HG03280 (cell line): ENCODE results near the gene ZNF598.
"Not testable (repeated sequence)": the region's sequence is repeated elsewhere in the genome, so short reads cannot be mapped to it uniquely, and the experiment has no call there.

ENCODE experiments used
- ATAC-seq: cut with Tn5 transposase; IDR thresholded peaks from one replicate; pipeline ENCODE4 v1.9.1; 2021; ENCODE audit warnings: mild to moderate bottlenecking, moderate library complexity; ENCODE audit not compliant: unreplicated experiment

Gene ZNF598

GRCh38 chr16:1960665-1961630 is 48.7 kb downstream of the ZNF598 start:
- ATAC-seq = no peak

DNA sequence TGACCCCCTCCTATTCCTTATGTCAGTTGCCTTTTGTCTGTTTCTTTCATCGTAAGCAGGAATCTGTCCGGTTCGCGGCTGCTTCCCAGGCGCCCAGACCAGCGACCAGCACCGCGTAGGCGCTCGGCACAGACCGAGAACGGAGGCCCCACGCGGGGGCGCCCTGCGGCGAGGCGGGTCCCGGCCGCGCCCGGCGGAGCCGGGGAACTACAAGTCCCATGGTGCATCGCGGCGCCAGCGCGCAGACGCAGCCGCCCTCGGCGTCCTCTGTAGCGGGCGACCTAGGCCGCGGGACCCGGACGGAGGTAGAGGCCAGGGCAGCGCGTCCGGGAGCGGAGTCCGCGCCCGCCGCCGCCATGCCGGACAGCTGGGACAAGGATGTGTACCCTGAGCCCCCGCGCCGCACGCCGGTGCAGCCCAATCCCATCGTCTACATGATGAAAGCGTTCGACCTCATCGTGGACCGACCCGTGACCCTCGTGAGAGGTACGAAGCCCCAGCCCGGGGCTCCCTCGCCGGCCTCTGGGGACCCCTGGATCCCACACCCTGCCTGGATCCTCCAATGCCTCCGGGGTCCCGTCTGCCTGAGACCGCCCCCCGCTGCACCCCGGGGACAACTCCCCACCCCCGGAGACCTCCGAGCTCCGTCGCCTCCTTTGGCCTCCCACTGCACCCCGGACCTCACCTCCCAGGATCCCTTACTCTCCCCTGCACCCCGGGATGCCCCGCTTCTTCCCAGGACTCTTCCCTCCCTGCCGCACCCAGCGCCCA is 50.2 kb downstream of the ZNF598 start, which contains the start of gene NDUFB10:
TSS of gene NDUFB10 (plus strand) at position 270 of the 771 bp plus-strand sequence. CDS start at position 357, 87 bp downstream.
- peak; percentile 81 for ATAC-seq

DNA sequence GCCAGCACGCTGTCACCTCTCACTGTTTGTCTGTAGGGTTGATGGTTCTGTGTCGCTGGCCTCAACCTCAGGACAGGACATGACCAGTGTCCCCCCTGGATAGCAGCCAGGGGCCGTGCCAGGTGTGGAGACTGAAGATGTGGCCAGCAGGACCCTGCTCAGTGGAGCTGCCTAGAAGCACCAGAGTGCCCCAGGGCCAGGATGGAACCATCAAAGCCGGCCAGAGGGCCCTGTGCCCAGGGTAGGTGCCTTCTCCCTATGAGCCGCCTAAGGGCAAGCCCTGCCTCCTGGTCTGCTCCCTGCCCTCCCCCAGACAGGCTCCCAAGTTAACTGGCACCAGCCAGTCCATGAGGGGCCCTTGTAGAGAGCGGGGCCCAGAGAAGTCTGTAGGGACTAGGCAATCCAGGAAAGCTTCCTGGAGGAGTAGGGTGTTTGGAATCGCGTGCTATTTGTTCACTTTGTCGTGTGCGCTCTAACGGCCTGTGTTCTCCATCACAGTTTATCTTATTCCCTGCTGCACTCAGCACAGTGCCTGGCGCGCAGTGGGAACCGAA is 50.8 kb downstream of the ZNF598 start:
- no peak for ATAC-seq

DNA sequence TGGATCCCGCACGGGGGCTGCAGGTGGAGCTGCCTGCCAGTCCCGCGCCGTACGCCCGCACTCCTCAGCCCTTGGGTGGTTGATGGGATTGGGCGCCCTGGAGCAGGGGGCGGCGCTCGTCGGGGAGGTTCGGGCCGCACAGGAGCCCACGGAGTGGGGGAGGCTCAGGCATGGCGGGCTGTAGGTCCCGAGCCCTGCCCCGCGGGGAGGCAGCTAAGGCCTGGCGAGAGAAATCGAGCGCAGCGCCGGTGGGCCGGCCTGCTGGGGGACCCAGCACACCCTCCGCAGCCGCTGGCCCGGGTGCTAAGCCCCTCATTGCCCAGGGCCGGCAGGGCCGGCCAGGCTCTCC is 51.5 kb downstream of the ZNF598 start:
- not testable (repeated sequence) for ATAC-seq

GRCh38 chr16:1957434-1958142 is 52.0 kb downstream of the ZNF598 start:
- not testable (repeated sequence) for ATAC-seq

DNA sequence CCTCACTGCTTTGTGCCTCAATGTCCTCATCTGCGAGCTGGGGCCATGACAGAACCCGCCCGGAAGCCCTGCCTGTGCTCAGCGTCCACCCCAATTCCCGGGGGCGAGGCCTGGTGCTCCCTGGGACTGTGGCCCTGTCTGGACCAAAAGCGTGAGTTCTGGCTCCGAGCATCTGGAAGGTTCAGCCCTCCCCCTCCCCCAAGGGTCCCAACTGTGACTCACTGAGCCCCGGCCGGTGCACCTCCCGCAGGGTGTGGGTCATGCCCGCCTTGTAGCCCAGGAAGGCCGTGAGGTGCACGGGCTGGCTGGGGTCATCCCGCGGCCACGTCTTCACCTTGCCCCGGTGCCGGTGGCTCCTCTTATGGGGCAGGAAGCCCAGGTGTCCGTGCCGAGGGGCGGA is 55.9 kb downstream of the ZNF598 start:
- ATAC-seq = no peak

GRCh38 chr16:1950559-1950958 is 59.1 kb downstream of the ZNF598 start:
- ATAC-seq = no peak

- ATAC-seq = no peak
These were observed 59.6 kb downstream of the ZNF598 start for GRCh38 chr16:1950047-1950446.

DNA sequence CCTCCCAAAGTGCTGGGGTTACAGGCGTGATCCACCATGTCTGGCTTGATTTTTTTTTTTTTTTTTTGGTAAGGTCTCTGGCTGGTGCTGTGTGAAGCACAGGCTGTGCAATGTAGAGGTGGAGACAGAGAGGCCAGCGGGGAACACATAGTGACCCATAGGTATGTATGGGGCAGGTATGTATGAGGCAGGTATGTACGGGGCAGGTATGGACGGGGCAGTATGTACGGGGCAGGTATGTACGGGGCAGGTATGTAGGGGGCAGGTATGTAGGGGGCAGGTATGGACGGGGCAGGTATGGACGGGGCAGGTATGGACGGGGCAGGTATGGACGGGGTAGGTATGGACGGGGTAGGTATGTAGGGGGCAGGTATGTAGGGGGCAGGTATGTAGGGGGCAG is 60.1 kb downstream of the ZNF598 start:
- no peak for ATAC-seq
